ENCODE measurements around the gene NXNL1.
A peak's percentile ranks its signal among the peaks of the same experiment; 100 is the strongest.

The NXNL1 gene

DNA sequence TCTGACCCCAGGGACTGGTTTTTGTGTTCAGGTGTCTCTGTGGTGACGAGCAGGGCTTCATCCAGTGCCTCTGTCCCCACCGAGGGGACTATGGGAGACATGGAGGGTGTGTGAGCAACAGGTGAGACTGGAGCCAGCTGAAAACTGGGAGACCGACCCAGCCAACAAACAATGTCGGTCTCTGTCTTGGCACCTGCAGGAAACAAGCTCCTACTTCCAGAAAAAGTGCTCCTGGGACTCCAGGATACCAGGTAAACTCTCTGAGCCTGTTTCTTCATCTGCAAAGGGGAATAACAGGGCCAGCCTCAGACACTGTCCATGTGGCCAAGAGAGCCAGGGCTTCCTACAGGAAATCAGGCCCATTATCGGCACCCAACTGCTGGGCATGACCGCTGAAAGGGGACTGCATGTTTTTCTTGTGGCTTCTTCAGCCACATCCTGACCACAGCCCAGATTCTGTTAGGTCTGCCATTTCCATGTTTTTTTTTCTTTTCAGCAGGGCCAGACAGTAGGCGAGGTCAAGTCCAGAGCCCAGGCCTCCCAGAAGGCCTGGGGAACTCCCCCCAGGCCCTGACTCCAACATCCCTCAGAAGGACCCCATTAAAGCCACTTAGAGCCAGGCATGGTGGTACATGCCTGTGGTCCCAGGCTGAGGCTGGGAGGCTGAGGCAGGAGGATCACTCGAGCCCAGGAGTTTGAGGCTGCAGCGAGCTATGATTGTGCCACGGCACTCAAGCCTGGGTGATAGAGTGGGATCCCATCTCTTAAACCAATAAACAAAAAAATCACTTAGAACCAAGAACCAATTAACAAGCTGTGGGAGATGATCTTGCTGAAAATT is 54.5 kb downstream of the NXNL1 start:
- Histone ChIP-seq H3K9ac (ENCODE audit: low read length) (peak overlapping the region; percentile 3), H3K36me3 (ENCODE audit: insufficient read depth, low read length) (no peaks in the 10 kb centered on the region)

More for the DNA sequence above, 54.5 kb downstream of the NXNL1 start:
- peaks cover 8% of the 10 kb centered on the region for H3K4me1 ChIP-seq (ENCODE audit: insufficient read depth, low read length)
- H3K27ac ChIP-seq (ENCODE audit: low read depth, low read length): peak overlapping the region; percentile 66
- peak overlapping the region; percentile 47 to 53 for H3K4me3 ChIP-seq (ENCODE audit: low read depth in 1 of 2, low read length in 2 of 2)
- H3K9me3 ChIP-seq (ENCODE audit: low read length): no peaks in the 10 kb centered on the region
- no peaks in the 10 kb centered on the region for H3K27me3 ChIP-seq (ENCODE audit: control insufficient read depth in 1 of 2, insufficient read depth in 2 of 2, low read length in 2 of 2)
